ENCODE data around the gene WDR62.

DNA sequence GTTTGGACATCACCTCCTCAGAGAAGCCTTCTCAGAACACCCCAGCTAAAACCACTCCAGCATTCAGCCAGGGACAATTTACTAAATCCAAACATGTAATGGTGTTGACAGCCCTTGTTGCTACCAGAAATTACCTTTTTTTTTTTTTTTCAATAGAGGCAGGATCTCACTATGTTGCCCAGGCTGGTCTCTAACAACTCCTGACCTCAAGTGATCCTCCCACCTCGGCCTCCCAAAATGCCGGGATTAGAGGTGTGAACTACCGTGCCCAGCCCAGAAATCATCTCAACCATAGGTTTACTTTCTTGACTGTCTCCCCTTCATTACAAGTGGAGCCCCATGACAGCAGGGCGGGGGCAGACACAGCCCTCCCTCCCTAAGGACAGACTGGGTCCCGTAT, 31.3 kb upstream of the WDR62 start:
- TF ChIP-seq, protein P1, sequence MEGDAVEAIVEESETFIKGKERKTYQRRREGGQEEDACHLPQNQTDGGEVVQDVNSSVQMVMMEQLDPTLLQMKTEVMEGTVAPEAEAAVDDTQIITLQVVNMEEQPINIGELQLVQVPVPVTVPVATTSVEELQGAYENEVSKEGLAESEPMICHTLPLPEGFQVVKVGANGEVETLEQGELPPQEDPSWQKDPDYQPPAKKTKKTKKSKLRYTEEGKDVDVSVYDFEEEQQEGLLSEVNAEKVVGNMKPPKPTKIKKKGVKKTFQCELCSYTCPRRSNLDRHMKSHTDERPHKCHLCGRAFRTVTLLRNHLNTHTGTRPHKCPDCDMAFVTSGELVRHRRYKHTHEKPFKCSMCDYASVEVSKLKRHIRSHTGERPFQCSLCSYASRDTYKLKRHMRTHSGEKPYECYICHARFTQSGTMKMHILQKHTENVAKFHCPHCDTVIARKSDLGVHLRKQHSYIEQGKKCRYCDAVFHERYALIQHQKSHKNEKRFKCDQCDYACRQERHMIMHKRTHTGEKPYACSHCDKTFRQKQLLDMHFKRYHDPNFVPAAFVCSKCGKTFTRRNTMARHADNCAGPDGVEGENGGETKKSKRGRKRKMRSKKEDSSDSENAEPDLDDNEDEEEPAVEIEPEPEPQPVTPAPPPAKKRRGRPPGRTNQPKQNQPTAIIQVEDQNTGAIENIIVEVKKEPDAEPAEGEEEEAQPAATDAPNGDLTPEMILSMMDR (IDR thresholded peaks at IDR 0.05) = no peak
- TF ChIP-seq POLR2A (IDR thresholded peaks at IDR 0.05) = no peak
